GM19193 (cell line): ENCODE results near the gene SSH2.

Experiments used
- POLR2A ChIP-seq: IDR thresholded peaks from 4 replicates; pipeline ENCODE4 v1.6.1; 2011; ENCODE audit not compliant: insufficient read depth, insufficient read length; ENCODE audit errors: extremely low read depth

The SSH2 gene

DNA sequence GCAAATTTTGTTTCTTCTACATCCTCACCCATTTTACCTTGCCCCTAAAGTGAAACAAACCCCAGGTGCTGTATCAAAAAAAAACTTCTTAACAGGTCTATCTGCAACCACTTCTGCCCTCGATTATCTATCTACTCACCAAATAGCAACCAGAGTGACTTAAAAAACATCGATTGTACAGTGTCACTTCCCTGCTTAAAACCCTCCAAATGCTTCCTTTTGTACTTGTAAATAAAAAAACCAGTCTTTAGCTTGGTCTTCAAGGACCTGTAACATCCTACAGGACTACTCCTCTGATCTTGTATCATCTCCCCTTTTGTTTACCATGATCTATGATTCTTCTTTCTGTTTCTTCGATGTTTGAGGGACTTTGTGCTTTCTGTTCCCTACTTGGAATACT is 224.6 kb downstream of the SSH2 start:
- no peak for TF ChIP-seq POLR2A

DNA sequence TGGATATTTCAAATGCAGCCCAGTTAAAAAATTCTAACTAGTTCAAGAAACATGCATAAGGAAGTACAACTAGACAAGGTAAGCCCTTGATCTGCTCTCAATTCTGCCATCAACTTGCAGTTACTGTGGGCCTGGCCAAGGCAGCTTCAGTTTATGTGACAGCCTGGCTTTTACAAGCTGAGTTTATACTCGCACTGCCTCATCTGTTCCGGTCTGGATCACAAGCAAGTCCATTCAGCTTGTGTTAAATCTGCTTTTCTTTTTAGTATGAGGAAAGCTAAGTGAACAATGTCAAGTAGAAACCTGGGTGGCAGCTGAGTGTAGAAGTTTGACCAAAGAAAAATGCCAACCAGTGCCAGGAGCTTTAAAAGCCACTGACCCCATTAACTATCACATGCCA is 230.7 kb downstream of the SSH2 start:
- no peak for TF ChIP-seq POLR2A

DNA sequence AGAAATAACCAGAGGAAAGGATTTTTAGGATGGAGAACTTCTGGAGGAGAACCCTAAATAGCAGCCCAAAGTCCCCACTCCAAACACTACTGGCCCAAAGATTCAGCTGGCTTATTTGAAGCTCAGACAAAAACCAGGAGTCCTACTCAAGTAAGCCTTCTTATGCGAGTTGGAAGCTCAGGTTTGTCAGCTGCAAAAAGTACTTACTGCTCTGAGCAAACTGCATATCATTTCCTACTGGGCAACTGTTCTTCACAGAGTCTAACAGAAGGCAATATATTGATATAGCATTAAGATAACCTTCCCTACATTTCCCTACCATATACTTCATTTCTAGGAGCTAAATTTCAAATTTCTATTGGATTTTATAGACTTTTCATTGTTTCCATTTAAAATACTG is 231.2 kb downstream of the SSH2 start:
- TF ChIP-seq POLR2A, result no peak

DNA sequence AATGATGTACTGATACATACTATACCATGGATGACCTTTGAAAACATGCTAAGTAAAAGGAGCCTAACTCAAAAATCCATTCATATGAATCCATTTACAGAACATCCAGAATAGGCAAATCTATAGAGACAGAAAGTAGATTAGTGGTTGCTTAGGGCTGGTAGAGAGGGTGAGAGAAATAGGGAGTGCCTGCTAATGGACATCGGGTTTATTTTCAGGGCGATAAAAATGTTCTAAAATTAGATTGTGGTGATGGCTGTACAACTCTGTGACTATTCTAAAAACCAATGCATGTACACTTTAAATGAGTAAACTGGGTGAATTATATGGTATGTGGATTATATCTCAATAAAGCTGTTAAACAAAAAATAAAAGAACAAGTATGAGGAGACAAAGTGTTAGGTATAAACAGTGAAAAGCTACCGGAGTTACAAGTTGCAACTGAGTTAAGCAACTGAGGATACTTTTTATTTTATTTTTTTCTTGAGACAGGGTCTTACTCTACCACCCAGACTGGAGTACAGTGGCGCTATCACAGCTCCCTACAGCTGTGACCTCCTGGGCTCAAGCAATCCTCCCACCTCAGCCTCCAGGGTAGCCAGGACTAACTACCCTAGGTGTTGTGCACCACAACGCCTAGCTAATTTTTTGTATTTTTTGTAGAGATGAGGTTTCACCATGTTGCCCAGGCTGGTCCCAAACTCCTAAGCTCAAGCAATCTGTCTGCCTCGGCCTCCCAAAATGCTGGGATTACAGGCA is 231.8 kb downstream of the SSH2 start:
- no peak for TF ChIP-seq POLR2A

DNA sequence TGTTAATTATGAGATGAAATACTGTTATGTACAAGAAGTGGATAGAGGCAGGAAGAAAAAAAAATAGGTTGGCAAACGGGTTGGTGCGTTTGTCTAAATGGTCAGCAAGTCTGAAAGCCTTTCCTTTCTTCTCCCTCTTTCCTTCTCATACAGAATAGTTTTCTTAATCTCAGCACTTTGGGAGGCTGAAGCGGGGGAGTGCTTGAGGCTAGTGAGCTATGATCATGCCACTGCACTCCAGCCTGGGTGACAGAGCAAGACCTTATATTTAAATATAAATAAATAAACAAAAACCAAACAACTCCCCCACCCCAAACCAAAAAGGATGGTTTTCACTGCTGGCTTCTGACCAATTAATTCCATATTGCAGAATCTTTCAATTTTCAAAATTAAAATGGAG is 232.7 kb downstream of the SSH2 start:
- TF ChIP-seq POLR2A, result no peak

DNA sequence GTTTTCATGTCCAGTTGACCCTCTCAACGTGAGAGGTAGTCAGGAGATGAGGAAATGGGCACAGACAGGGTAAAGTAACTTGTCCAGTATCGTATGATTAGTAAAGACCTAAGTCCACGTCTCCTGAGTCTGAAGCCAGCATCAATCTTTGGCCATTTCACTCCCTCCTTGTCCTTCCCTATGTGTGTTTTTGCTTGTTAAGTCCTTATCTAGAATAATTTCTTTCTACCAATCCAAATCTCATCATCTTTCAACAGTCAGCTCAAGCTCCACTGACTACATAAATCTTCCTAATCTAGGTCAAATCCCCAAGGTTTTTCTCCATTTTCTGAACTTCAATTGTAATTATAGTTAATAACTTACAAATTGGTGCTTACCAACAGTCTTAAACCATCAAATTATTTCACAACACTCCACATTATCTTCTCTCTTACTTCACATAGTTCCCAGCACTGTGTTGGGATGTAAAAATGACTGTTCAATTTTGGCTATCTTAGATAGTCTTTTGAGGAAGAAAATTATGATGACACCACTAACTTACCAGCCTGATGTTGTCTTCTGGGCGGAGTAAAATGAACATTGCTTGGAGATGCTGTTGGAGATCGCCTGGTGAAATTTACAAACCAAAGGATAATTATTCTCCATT is 235.0 kb downstream of the SSH2 start:
- TF ChIP-seq POLR2A, result no peak

DNA sequence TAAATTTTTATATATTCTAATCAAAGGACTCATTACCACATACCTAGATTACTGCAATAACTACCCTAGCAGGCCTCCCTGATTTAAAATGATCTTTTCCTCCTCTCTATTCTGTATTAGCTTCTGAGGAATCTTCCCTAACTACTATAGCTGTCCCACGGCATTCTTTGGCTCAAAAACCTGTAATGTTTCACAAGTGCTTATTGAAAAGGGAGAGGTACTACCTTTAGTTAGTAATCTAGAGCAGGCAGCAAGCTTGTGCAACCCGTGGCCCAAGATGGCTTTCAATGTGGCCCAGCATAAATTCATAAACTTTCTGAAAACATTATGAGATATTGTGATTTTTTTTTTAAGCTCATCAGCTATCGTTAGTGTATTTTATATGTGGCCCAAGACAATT is 236.3 kb downstream of the SSH2 start:
- TF ChIP-seq POLR2A, result no peak

DNA sequence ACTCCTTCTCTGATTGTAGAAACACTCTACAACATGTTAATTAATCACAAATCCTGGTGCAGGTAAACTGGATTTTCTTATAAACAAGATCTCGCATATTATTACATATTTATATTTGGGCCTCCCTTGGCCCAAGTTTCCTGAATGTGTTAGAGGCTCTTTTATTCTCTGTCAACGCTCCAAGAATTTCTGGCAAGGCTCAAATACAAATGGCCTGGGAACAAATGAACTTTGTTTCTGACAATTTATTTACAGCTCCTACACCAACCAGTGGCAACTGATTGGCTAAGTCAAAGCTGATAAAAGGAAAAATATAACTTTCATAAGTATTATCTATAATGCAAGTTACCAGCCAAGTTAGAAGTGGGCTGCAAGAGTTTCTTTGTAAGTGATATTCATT is 242.4 kb downstream of the SSH2 start:
- no peak for TF ChIP-seq POLR2A

DNA sequence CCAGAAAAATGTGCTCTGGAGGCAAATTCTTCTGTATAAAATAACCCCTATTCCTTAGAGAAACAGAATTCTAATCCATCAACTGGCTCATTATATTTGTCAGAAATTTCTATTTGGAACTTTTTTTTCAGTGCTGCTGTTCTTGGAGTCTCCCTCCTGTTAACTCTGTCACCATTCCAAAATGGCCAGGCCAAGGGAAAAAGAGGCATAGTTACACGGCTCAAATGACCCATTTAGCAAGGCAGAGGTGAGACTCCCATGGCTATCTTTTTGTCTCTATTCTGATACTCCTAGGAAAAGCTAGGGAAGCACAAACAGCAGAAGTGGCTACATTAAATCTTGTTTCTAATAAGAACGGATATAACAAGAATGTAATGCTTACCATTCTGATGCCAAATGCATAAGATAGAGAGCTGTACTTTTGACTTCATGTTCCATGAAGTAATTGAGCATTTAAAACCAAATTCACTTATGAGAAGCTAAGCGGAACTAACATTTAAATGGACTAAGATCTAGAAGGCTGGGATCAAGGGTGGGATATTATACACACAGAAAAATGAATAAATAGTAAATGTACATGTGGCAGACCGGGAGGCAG is 242.9 kb downstream of the SSH2 start:
- no peak for TF ChIP-seq POLR2A

DNA sequence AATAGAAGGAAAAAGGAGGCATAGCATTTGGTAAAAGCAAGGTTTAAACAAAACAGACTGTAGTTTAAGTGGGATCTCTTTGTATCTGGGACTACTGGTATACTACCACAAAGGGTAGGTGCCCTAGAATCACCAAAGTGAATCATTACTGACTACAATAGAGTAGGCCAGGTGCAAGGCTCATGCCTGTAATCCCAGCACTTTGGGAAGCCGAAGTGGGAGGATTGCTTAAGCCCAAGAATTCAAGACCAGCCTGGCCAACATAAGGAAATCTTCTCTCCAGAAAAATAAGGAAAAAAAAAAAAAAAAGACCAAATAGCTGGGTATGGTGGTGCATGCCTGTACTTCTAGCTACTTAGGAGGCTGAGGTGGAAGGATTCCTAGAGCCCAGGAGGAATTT is 246.5 kb downstream of the SSH2 start:
- no peak for TF ChIP-seq POLR2A

DNA sequence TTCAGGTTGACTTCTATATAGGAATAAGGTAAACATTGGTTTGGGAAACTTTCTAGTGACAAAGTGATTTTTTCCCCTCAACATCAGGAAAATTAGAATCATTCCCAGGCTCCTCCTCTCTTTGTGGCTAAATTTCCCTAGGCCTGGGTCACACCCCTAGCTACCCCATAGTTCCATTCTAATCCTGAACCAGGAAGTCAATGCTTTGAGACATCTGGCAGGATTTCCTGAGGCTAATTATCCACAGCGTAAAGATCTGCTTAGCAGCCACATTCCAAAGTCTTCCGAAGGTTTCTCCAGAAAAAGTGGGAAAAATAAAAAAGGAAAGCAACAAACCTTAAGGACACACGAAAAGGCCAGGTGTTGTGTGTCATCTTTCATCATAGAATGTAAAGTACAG is 247.0 kb downstream of the SSH2 start:
- TF ChIP-seq POLR2A, result no peak

DNA sequence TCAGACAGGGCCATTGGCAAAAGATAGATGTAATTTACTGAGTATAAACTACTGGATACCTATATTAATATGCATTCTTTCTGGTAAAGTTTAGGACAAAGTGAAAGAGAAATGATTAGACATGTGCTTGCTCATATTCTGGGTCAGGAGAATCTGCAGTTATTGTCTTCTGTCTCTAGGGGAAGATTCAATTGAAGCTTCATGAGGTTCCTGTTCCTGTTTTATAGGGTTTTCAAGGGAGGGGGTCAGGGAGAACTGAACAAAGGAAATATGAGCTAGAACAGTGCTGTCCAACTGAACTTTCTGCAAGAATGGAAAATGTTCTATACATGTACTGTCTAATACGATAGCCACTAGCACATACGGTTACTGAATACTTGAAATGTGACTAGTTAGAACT is 248.0 kb downstream of the SSH2 start:
- TF ChIP-seq POLR2A, result no peak

DNA sequence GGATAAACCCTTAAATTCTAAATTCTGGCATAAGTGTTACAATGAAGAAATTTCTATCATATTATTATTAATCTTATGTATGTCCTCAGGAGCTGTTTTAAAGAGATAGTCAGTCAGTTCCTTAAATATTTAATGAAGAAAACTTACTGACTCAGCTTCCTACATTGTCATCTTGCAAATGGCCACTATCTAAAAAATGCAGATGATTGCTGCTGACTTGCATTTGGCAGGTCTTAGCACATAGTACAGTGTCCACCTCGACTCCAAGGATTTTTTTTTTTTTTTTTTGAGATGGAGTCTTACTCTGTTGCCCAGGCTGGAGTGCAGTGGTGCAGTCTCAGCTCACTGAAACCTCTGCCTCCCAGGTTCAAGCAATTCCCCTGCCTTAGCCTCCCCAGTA is 252.2 kb downstream of the SSH2 start:
- TF ChIP-seq POLR2A, result no peak

DNA sequence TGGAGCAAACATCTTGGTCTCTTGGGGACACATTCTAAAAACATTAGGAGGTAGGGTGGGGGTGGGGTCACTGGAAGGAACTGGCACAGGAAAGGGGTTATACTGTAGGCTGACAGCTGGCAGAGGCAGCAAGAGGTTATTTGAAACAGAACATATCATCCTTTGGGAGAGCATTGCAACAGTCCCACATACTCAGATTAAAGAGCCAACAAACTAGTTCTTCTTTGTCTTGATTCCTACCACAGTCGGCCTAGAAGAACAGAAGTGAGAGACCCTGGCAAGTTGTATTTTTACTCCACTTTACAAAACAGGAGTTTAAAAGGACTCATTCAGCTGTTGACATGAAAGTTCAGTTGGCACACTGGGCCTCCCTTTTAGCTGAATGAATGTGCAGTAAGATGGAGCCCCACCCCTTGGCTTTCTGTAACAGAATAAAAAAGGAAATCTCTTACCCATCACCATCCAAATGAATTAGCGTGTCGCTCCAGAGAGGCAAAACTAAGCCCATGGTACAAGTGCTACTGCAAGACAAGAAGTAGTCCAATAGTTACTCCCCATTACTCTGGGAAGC is 252.7 kb downstream of the SSH2 start:
- TF ChIP-seq POLR2A, result no peak

DNA sequence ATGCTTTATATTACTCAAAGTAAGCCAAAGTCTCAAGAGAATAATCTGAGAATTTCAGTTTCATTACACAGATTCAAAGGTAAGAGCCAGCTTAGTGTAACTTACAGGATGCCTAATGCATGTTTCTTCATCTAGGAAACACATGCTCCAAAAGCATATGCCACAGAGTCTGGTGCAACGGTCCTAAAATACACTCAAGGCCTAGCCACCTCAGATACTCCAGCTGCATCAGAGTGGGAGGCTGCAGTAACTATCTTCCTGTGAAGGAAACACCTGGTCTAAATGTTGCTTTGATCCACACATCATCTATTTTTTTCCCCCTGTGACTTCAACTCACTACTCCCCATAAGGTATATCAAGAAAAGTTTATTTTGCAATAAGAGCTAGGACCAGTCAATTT is 255.7 kb downstream of the SSH2 start:
- TF ChIP-seq POLR2A, result no peak

DNA sequence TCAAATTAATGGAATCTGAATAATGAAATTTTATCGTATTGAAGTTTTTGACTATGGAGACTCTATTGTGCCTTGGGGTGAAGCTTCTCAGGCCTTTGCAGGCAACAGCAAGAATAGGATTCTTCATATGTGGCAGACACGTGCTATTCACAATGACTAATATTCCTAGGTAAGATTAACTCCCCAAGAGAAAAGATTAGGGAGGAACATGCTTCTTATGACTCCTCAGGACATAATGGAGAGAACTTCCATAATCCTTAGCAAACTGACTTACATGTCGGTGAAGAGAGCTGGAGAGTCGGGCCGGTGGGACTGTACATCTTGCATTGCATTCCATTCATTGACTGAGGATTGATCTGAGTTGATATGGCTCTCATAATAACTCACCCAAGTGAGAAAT is 258.4 kb downstream of the SSH2 start:
- no peak for TF ChIP-seq POLR2A
